T-cell (primary cell): Measurements from ENCODE around the gene RASSF10. TPM values are rescaled to one million over a fixed set of nuclear protein-coding genes. Genes with fewer than 3 reads are reported as not detected.

ENCODE experiments used
- ATAC-seq, 4 experiments: fragments of 200-7000 bp in 3 of 4; fragments of 150-1000 bp in 1 of 4; cut with Tn5 transposase; replicated peaks in 1 of 4; 1 replicate in 3 of 4; 2 replicates in 1 of 4; pipeline ENCODE4 v1.10.0; 2021; ENCODE audit warnings: moderate library complexity in 3 of 4, mild to moderate bottlenecking in 2 of 4, moderate number of reproducible peaks in 1 of 4
- CTCF ChIA-PET, 2 donors: fragments of 300-600 bp; sonication (Branson Sonifier 250); formaldehyde crosslinking; loops; one replicate each; lab custom pipeline; 2022; ENCODE audit warnings: antibody characterized with exemption in 2 of 2; lab: Charles Lee
- POLR2A ChIA-PET, 2 donors: fragments of 300-600 bp; sonication (Branson Sonifier 250); formaldehyde crosslinking; loops; one replicate each; lab custom pipeline; 2022; ENCODE audit warnings: antibody characterized with exemption in 2 of 2; lab: Charles Lee
- DNase-seq, 35 experiments: peaks; one replicate each; pipeline versions ENCODE4 v3.0.0 to v3.0.0-alpha.2; 2013 to 2023
- H3K27ac ChIP-seq: one replicate; pipeline ENCODE4 v1.5.1; 2013; ENCODE audit warnings: low read length
- H3K27me3 ChIP-seq, 2 experiments: replicated peaks in 1 of 2; 1 replicate in 1 of 2; 2 replicates in 1 of 2; pipeline versions ENCODE4 v1.6.1 to v1.7.0; 2013; ENCODE audit warnings: low read length in 1 of 2, mixed read lengths in 1 of 2; ENCODE audit not compliant: control insufficient read depth in 2 of 2, insufficient read depth in 2 of 2; ENCODE audit errors: extremely low read depth in 1 of 2
- H3K36me3 ChIP-seq, 2 donors: 1 replicate in 1 of 2; 2 replicates in 1 of 2; pipeline versions ENCODE4 v1.6.1 to v1.7.0; 2013; ENCODE audit warnings: low read length in 1 of 2; ENCODE audit not compliant: control insufficient read depth in 2 of 2, insufficient read depth in 1 of 2; ENCODE audit errors: extremely low read depth in 1 of 2
- H3K4me1 ChIP-seq, 2 experiments: 1 replicate in 1 of 2; 2 replicates in 1 of 2; pipeline versions ENCODE4 v1.6.1 to v1.7.0; 2013; ENCODE audit warnings: low read length in 2 of 2, mixed read lengths in 1 of 2; ENCODE audit not compliant: insufficient read depth in 2 of 2, control insufficient read depth in 1 of 2; ENCODE audit errors: extremely low read depth in 1 of 2
- H3K4me3 ChIP-seq, 2 donors: 1 replicate in 1 of 2; 2 replicates in 1 of 2; pipeline versions ENCODE4 v1.5.1 to v1.7.0; 2013; ENCODE audit warnings: mild to moderate bottlenecking in 2 of 2, low read length in 1 of 2, moderate library complexity in 1 of 2; ENCODE audit not compliant: control insufficient read depth in 1 of 2; ENCODE audit errors: extremely low read depth in 1 of 2
- H3K9me3 ChIP-seq: 2 replicates; pipeline ENCODE4 v1.7.0; 2013
- H3K27ac Mint-ChIP-seq, 2 donors: one replicate each; pipeline ENCODE4 v1.8.0; 2020 to 2021; ENCODE audit warnings: mild to moderate bottlenecking in 2 of 2, mixed read lengths in 2 of 2
- H3K27me3 Mint-ChIP-seq, 2 donors: one replicate each; pipeline ENCODE4 v1.8.0; 2021 to 2022; ENCODE audit warnings: mixed read lengths in 2 of 2
- H3K36me3 Mint-ChIP-seq: one replicate; pipeline ENCODE4 v1.8.0; 2021; ENCODE audit warnings: mixed read lengths
- H3K4me1 Mint-ChIP-seq, 3 donors: one replicate each; pipeline ENCODE4 v1.8.0; 2020 to 2022; ENCODE audit warnings: mixed read lengths in 3 of 3, mild to moderate bottlenecking in 1 of 3
- H3K4me3 Mint-ChIP-seq, 3 donors: one replicate each; pipeline ENCODE4 v1.8.0; 2020 to 2022; ENCODE audit warnings: mild to moderate bottlenecking in 3 of 3, mixed read lengths in 3 of 3, moderate library complexity in 3 of 3
- H3K9me3 Mint-ChIP-seq, 3 donors: one replicate each; pipeline ENCODE4 v1.8.0; 2020 to 2022; ENCODE audit warnings: mixed read lengths in 3 of 3
- WGBS: methylation state at CpG from one replicate; pipeline ENCODE4 v1.1.5; 2013; ENCODE audit warnings: missing lambda C conversion rate; ENCODE audit not compliant: insufficient coverage; 5-methylcytosine and 5-hydroxymethylcytosine counted together
- total RNA-seq, 35 experiments: library from RNA in 6 of 35; stranded (reverse) in 6 of 35; fragments of 120-200 nt in 1 of 35; gene quantifications; one replicate each; pipeline versions ENCODE4 v1.2.1 to v1.2.4 and lab custom pipeline; 2013 to 2026

Gene RASSF10
- total RNA-seq, 5 donors from 2014 or later (not counting 1 experiment from before 2014, with no cell fraction given) = not detected

DNA sequence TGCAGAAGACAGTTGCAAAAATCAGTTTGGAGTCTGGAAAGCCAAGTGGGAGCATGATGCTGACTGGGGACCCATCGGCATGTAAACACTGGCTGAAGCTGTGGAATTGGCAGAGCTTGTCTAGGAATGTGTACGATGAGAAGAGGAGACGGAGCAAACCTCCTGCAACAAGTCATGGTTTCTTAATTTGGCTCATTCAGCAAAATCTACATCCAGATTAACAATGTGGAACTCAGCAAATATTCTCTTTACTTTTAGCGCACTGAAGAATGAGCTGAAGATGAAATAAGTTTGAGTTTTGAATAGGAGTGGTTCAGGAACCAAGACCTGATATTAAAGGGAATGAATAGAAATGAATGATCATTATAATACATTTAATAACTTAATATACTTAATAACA, 26.6 kb downstream of the RASSF10 start:
- peaks cover 0 to 7% of the 10 kb centered on the region in 2 experiments for H3K27me3 ChIP-seq
- no peaks in the 10 kb centered on the region for H3K36me3 Mint-ChIP-seq
- H3K36me3 ChIP-seq = no peaks in the 10 kb centered on the region
- no peaks in the 10 kb centered on the region for H3K4me1 ChIP-seq
- no peak overlapping the region for H3K4me3 ChIP-seq
- DNase-seq (no peak), ATAC-seq (no peak)
- no peaks in the 10 kb centered on the region for H3K9me3 ChIP-seq
- no peak overlapping the region for H3K4me3 Mint-ChIP-seq
- H3K27ac Mint-ChIP-seq = no peak overlapping the region
- ChIA-PET CTCF (no interaction called here), POLR2A (no interaction called here)
- H3K9me3 Mint-ChIP-seq = no peaks in the 10 kb centered on the region
- H3K4me1 Mint-ChIP-seq = no peaks in the 10 kb centered on the region
- H3K27ac ChIP-seq = no peak overlapping the region
- H3K27me3 Mint-ChIP-seq = peaks cover 32 to 38% of the 10 kb centered on the region in 2 donors
- no CpG with 5 or more reads among the region's 4 CpGs for WGBS

DNA sequence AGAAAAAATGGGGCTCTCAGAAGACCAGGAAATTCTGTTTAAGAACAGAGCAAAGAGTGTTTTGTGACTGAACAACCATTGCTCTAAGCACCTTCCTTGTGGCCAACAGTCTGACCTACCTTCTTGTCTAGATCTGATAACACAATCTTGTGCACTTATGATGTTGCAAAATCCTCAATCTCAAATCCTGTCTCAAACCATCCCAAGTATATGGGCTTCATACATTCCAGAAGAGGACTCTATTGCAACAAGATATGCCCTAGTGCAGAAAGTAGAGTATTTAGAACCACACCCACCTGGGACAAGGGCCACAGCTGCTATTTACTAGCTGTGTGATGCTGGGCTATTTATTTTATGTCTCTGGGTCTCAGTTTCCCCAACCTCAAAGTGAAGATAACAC, 27.1 kb downstream of the RASSF10 start:
- H3K27ac Mint-ChIP-seq = no peak overlapping the region
- ChIA-PET POLR2A (no interaction called here), CTCF (no interaction called here)
- Histone ChIP-seq H3K9me3 (no peaks in the 10 kb centered on the region), H3K27me3 (peaks cover 0 to 4% of the 10 kb centered on the region in 2 experiments), H3K4me3 (no peak overlapping the region), H3K27ac (no peak overlapping the region), H3K4me1 (no peaks in the 10 kb centered on the region), H3K36me3 (no peaks in the 10 kb centered on the region)
- H3K27me3 Mint-ChIP-seq = peaks cover 32 to 38% of the 10 kb centered on the region in 2 donors
- no peak for ATAC-seq
- no peak overlapping the region for H3K4me3 Mint-ChIP-seq
- H3K4me1 Mint-ChIP-seq = no peaks in the 10 kb centered on the region
- H3K36me3 Mint-ChIP-seq = no peaks in the 10 kb centered on the region
- no peaks in the 10 kb centered on the region for H3K9me3 Mint-ChIP-seq
- DNase-seq = no peak

DNA sequence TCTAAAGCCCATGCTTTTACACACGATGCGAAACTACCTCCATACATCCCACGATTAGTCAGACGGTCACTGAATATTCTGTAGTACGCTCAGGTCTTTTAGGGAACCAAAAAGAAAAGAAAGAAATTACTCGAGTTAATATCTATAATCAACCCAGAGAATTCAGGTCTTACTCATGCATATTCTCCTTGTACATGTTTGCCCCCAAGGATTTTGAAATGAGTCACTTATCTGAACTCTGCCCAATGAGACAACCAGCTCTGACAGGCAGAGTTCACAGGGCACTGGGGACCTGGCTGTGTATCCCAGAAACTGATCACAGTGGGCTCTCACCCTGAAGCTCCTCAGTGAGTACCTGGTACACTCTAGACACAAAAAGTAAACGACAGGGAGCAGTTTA, 29.2 kb downstream of the RASSF10 start:
- H3K4me1 Mint-ChIP-seq = no peaks in the 10 kb centered on the region
- ATAC-seq (no peak), DNase-seq (no peak)
- Histone ChIP-seq H3K4me1 (no peaks in the 10 kb centered on the region), H3K4me3 (no peak overlapping the region), H3K27me3 (peaks cover 0 to 8% of the 10 kb centered on the region in 2 experiments), H3K27ac (no peak overlapping the region), H3K36me3 (no peaks in the 10 kb centered on the region), H3K9me3 (no peaks in the 10 kb centered on the region)
- no peaks in the 10 kb centered on the region for H3K36me3 Mint-ChIP-seq
- H3K9me3 Mint-ChIP-seq = no peaks in the 10 kb centered on the region
- ChIA-PET POLR2A (no interaction called here), CTCF (no interaction called here)
- no peak overlapping the region for H3K4me3 Mint-ChIP-seq
- 61% methylated on average over 6 of the region's 7 CpGs for WGBS
- H3K27me3 Mint-ChIP-seq = peaks cover 38 to 39% of the 10 kb centered on the region in 2 donors
- no peak overlapping the region for H3K27ac Mint-ChIP-seq

DNA sequence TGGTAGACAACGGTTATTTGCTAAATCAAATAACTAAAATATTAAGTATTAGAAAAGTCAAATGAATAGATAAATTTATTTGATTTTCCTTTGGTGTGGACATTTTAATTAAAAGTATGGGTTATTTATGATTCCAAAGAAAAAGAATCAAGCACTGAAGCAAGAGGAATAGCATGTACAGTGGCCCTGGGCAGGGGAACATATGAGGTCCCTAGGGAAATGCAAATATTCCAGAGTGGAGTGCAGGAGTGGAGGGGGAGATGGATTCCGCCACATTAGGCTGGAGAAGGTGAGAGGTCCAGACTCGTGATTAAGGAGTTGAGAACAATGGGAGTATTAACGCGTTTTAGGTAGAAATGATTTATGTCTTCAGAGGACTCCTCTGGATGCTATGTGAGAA, 30.0 kb downstream of the RASSF10 start:
- Histone ChIP-seq H3K27me3 (peaks cover 0 to 3% of the 10 kb centered on the region in 2 experiments), H3K27ac (no peak overlapping the region), H3K9me3 (no peaks in the 10 kb centered on the region), H3K4me3 (no peak overlapping the region), H3K36me3 (no peaks in the 10 kb centered on the region), H3K4me1 (no peaks in the 10 kb centered on the region)
- H3K27ac Mint-ChIP-seq = no peak overlapping the region
- no peaks in the 10 kb centered on the region for H3K9me3 Mint-ChIP-seq
- no peak for ATAC-seq
- ChIA-PET CTCF (interaction anchor here in 1 of 2 donors (0.6 kb wide), 1 partner anchor 75 kb away, joined by 4 read pairs; no protein-coding TSS in a partner anchor), POLR2A (no interaction called here)
- peaks cover 36 to 37% of the 10 kb centered on the region in 2 donors for H3K27me3 Mint-ChIP-seq
- no peaks in the 10 kb centered on the region for H3K36me3 Mint-ChIP-seq
- H3K4me1 Mint-ChIP-seq = no peaks in the 10 kb centered on the region
- DNase-seq = no peak
- no peak overlapping the region for H3K4me3 Mint-ChIP-seq
- WGBS = 90% methylated on average over 4 of the region's 5 CpGs

DNA sequence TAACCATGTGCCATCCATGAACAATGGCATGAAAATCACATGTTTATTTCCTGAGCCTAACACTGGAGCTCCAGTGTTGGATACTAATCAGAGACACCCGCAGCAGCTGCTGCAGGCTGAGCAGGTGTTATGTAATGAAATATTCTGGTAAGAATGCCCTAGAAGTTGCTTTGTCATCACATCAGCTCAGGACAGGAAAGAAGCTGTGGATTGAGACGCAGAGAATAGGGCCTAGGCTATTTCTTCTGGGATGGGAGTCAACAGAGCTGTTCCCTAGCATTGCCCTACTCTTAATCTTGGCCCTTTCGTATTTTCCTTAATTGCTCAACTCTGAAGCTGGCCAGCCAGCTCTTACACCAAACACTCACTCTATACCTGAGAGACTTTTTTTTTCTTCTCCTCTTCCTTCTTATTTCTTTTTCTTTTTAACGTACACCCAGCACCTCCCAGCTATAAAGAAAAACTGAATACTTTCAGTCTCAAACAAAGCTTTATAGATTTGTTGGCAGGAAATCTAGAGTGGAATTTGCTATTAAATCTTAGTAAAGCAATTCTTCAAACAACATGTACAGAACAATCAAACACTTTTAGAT, 31.9 kb downstream of the RASSF10 start:
- 33% methylated on average over 3 of the region's 4 CpGs for WGBS
- no peak overlapping the region for H3K27ac ChIP-seq
- peaks cover 0 to 3% of the 10 kb centered on the region in 2 experiments for H3K27me3 ChIP-seq
- H3K4me1 ChIP-seq = no peaks in the 10 kb centered on the region
- POLR2A ChIA-PET = no interaction called here
- Mint-ChIP-seq H3K4me3 (no peak overlapping the region), H3K4me1 (no peaks in the 10 kb centered on the region), H3K36me3 (no peaks in the 10 kb centered on the region), H3K27ac (no peak overlapping the region), H3K27me3 (peaks cover 19 to 25% of the 10 kb centered on the region in 2 donors), H3K9me3 (no peaks in the 10 kb centered on the region)
- ATAC-seq (no peak), DNase-seq (no peak)
- H3K36me3 ChIP-seq = no peaks in the 10 kb centered on the region
- no peaks in the 10 kb centered on the region for H3K9me3 ChIP-seq
- CTCF ChIA-PET = interaction anchor here in 1 of 2 donors (0.6 kb wide), 1 partner anchor 126 kb away, joined by 4 read pairs; no protein-coding TSS in a partner anchor
- H3K4me3 ChIP-seq = no peak overlapping the region

DNA sequence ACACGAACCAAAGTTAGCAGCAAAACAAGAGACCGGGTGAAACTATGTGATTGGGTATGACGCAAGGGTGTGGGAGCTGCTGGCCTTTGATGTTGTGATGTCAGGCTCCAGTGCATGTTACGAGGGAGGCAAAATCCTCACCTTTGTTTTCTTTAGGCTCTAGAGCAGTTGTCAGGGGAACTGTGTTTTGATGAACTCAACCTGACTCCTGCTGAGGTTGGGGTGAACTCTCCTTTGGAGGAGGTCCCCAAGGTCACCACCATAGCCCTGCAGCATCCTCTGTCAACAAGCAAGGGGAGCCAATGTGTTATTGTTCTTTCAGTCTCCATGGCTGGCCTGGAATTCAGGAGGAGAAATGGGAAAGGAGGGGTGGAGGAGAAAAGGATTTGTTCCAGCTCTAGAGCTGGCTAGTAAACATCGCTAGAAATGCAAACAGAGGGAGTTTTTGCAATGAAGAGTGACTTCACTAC, 33.8 kb downstream of the RASSF10 start:
- H3K27ac ChIP-seq = no peak overlapping the region
- DNase-seq (no peak), ATAC-seq (no peak)
- H3K4me3 ChIP-seq = no peak overlapping the region
- H3K36me3 ChIP-seq = no peaks in the 10 kb centered on the region
- H3K27me3 ChIP-seq = peaks cover 0 to 3% of the 10 kb centered on the region in 2 experiments
- H3K27ac Mint-ChIP-seq = no peak overlapping the region
- no peak overlapping the region for H3K4me3 Mint-ChIP-seq
- POLR2A ChIA-PET = no interaction called here
- H3K4me1 Mint-ChIP-seq = no peaks in the 10 kb centered on the region
- no peaks in the 10 kb centered on the region for H3K9me3 Mint-ChIP-seq
- H3K4me1 ChIP-seq = no peaks in the 10 kb centered on the region
- 78% methylated on average over 2 of the region's 5 CpGs for WGBS
- H3K27me3 Mint-ChIP-seq = peaks cover 14 to 19% of the 10 kb centered on the region in 2 donors
- H3K9me3 ChIP-seq = no peaks in the 10 kb centered on the region
- CTCF ChIA-PET = no interaction called here
- no peaks in the 10 kb centered on the region for H3K36me3 Mint-ChIP-seq
